HG02981 (cell line): ENCODE results near the gene PLXNA2.

Source experiments
- ATAC-seq: cut with Tn5 transposase; IDR thresholded peaks from one replicate; pipeline ENCODE4 v1.9.1; 2021; ENCODE audit warnings: mild to moderate bottlenecking, moderate library complexity; ENCODE audit not compliant: unreplicated experiment

Gene PLXNA2

DNA sequence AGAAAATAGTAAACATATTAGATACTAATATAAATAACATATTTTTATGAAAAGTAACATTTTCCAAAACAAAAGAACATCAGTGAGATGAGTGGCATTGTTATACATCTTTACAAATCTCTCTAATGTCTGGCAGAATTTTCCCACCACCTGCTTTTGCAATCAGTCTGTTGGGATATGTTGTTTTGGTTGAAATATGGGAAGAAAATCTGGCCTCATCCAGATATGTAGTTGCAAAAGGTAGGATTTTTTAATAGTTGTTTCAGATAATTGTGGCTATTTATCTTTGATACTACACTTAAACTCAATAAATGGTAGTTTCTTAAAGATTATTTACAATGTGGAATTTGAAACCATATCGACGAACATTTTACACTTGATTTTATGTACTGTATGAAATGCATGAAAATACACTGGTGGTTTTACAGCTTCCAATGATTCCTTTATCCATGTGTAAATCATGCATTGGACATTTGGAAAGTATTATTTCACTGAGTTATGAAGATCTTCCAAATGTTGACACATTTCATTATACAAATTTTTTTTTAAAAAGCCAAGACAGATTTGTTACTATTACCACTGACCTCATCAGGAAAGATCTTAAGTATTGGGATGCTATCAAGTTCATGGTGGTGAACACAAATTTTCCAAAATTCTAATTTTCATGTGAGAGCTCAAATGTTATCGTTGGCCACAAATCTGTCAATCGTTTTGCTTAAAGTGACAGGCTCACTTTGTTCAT lies 259.2 kb downstream of the PLXNA2 start:
- no peak for ATAC-seq

DNA sequence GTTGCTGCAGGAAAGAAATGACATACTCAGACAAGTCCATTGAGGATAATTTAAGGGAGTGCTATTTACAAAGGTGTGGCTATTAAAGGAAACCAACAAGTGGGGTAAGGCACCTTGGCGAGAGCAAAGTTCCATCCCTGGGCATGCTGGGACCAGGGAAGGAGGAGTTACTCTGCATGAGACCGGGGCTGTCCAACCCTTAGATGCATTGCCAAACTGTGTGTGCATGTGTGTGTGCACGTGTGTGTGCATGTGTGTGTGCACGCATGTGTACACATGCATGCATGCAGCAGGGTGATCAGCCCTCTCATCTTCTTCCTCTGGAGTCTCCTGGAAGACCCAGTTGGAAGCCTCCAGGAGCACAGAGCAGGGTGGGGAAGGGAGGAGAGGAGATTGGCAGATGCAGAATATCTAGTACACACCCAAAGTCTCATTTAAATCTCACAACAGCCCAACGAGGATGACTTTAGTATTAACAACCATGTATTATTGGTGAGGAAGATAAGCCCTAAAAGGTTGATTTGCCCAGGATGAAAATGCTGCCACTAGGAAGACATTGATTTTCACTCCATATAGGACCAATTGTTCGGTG lies 261.0 kb downstream of the PLXNA2 start:
- ATAC-seq = no peak

DNA sequence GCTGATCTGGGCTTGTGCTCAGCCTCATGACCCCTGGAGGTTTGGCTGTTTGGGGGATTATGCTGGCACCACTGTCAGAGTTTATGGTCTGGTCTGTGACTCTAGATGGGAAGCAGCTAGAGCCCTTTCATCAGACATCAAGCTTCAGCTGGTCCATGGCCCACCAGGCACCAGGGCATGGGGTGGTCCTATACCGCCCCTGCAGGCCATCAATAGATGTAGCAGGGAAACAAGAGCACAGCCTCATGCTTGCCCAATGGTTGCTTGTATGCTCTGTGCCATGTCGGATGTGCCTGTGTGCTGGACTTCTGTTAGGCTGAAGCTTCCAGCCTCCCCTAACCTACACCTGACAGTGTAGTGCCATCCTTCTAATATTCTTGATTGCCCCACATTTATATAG lies 262.2 kb downstream of the PLXNA2 start:
- no peak for ATAC-seq

DNA sequence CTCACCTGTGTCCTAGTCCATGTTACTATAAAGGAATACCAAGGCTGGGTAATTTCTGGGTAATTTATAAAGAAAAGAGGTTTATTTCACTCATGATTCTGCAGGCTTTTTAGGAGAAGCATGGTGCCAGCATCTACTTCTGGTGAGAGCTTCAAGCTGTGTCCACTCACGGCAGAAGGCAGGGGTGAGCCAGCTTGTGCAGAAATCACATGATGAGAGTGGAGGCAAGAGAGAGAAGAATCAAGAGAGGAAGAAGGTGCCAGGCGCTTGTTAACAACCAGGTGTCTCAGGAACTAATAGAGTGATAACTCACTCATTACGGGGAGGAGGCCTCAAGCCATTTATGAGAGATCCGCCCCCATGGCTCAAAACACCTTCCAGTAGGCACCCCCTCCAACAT lies 265.7 kb downstream of the PLXNA2 start:
- ATAC-seq = no peak

DNA sequence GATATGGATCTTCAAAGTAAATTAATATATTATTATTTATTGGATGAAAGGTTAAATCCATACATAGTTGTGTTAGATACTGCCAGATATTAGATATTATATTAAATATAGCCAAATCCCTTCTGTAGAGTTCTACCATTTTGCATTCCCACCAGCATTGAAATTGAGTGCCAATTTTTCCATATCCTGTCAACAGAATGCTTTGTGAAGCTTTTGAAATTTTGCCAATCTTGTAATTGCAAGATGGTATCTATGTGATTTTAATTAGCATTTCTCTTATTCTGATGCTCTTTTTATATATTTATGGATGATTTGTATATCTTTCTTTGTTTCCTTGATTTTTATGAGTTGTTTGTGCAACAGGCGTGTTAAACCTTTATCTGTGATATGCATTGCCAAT lies 266.3 kb downstream of the PLXNA2 start:
- ATAC-seq = no peak

DNA sequence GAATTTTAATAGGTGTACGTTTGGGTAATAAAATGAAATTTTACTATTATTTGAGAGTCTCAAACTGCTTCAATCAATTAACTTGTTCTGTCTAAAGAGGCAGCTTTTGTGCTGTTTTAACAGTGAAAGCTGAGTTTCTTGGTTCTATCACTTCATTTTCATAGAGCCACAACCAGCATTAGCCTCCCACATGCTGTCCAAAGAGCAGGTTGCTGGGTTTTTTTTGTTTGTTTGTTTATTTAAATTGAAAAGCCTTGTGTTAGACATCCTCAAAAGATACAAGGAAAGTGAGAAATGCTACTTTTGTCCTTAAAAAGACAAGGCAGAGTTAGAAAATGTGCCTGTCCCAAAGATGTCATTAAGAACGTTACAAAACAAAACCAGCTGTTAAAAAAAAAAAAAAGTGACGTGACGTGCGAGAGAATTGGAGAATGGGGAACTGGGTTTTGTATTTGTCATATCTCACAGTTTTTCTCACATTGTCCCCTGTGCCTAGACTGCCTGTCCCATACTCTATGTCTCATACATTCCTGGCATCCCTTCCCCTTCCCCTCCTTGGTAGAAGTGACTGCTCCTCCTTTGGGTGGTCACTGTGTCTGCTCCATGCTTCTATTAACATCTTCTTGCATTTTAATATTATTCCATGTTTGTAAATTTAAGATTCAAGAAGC lies 270.2 kb downstream of the PLXNA2 start:
- ATAC-seq = no peak

DNA sequence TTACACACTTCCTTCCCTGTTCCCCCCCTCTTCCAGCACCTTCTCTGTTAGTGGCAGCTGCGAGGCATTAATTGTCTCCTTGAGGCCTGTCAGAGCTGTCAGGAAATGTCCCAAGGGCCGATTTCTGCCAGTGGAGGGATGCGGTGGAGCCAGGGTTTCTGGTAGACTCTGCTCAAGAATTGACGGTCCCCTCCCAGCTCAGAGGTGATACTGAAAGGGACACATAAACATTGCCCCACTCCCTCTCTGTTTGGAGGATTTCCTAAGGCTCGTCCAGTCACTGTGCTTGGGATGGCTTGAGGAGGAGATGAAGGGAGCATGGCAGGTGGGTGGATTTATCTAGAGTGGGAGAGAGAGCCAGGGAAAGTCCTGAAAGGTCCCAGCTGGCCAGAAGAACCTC lies 271.8 kb downstream of the PLXNA2 start:
- ATAC-seq = no peak
